Coronary artery (tissue), 2 donors: ENCODE data around the gene FAM3B.
A peak's percentile ranks its signal among the peaks of the same experiment; 100 is the strongest.

Source experiments
- DNase-seq: peaks from one replicate; pipeline ENCODE4 v3.0.0-alpha.2; 2017; ENCODE audit warnings: low spot score
- H3K27ac ChIP-seq, 2 donors: fragments of 200-600 bp; sonication (generic); one replicate each; pipeline ENCODE4 v1.5.1; 2016 to 2019
- H3K4me3 ChIP-seq: fragments of 200-600 bp; sonication (generic); 2 replicates; pipeline ENCODE4 v1.5.1; 2016; ENCODE audit warnings: mild to moderate bottlenecking, moderate library complexity
- TF ChIP-seq, protein P1 (sequence below): fragments of 200-600 bp; sonication (generic); IDR thresholded peaks from one replicate; pipeline ENCODE4 v1.5.1; 2019; ENCODE audit warnings: antibody characterized with exemption

FAM3B gene

DNA sequence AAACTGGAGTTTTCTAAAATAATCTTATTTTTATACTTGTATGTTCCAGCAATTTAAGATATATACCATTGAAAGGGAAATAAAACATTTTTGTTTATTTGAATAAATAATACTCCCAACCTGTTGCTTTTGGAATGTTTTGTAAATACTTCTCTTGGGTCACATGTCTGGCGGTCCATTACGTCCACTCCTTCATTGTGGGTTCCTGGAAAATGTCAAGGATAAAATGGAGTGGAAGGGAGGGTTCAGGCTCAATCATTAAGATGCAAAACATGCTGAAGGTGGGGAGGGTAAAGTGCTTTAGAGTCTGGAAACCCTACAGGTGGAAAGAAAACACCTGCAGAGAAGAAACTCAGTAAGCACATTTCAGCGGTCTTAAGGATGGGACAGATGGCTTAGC lies 34.2 kb upstream of the FAM3B start:
- Histone ChIP-seq H3K27ac (no peak overlapping the region), H3K4me3 (no peak overlapping the region)
- TF ChIP-seq, protein P1, sequence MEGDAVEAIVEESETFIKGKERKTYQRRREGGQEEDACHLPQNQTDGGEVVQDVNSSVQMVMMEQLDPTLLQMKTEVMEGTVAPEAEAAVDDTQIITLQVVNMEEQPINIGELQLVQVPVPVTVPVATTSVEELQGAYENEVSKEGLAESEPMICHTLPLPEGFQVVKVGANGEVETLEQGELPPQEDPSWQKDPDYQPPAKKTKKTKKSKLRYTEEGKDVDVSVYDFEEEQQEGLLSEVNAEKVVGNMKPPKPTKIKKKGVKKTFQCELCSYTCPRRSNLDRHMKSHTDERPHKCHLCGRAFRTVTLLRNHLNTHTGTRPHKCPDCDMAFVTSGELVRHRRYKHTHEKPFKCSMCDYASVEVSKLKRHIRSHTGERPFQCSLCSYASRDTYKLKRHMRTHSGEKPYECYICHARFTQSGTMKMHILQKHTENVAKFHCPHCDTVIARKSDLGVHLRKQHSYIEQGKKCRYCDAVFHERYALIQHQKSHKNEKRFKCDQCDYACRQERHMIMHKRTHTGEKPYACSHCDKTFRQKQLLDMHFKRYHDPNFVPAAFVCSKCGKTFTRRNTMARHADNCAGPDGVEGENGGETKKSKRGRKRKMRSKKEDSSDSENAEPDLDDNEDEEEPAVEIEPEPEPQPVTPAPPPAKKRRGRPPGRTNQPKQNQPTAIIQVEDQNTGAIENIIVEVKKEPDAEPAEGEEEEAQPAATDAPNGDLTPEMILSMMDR, result no peak
- DNase-seq, result no peak

DNA sequence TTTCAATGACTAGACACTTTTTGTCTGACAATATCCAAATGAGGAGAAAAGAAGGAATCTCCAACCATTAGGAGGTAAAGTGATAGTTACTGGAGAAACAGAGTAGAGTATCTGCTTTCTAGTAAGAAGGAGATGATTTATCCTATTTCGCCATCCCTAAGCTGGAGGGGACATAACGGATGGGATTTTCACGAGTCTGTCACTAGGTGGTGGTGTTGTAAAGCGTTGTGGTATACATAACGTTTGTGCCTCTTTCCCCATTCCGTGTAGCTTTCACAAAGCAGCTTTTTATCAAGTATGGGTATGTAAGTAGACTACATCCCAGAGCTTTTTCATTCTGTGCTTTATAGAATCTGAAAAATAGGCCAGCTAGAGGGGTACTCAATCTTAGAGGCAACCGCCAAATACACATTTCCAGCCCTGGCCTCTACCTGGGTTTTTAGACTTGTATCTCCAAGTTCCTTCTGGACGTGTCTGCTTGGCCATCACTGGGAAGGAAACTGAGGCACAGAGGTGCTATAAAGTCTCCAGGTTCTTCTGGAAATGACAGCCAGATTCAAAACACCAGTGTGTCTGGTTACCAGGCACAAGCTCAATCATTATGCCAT lies 33.3 kb upstream of the FAM3B start:
- H3K4me3 ChIP-seq, result no peak overlapping the region
- H3K27ac ChIP-seq, result no peak overlapping the region
- no peak for DNase-seq
- TF ChIP-seq, protein P1, result peak; percentile 59

DNA sequence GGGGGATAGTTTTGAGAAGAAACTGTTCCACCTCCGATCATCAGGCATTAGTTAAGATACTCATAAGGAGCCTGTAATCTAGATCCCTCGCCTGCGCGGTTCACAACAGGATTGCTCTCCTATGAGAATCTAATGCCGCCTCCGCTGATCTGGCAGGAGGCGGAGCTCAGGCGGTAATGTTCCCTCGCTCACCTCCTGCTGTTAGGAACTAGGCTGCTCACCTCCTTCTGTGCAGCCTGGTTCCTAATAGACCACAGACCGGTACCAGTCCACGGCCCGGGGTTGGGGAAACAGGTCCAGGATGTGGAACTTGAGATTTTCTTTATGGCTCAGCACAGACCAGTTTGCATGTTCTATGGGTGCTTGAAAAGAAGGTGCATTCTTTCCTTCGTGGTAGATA lies 27.2 kb upstream of the FAM3B start:
- TF ChIP-seq, protein P1, result no peak
- DNase-seq, result no peak
- H3K27ac ChIP-seq, result no peak overlapping the region
- H3K4me3 ChIP-seq, result no peak overlapping the region

DNA sequence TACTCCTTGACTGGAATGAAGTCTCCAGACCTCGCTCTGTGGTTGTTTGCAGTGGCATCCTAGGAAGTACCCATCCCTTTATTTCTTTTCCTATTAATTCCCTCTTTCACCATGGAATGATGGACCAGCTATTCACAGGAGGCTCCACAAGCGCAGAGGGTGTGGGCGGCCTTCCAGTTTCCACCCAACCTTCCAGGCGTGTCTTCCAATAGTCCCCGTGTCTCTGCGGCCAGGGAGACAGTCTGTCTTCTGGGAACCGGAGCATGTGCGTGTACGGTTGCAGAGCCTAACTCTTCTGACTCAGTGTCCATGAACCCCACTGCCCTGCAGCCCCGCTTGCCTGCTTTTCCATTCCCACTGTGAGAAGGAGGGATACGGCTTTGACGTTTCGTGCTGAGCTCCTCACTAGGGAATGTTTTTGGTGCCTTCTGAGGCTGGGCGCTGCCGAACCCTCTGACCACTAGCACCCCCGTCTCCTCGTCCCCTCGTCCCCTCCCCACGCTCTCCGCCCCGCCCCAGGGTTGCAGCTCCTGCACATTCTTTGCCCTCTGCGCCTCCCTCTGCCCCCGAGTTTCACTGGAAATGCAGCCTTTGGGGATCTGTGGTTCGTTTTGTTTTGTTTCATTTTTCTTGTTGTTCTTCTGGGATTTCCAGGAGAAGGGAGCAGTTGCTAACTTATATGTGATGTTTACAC lies 26.3 kb upstream of the FAM3B start:
- TF ChIP-seq, protein P1, result no peak
- DNase-seq, result no peak
- Histone ChIP-seq H3K27ac (no peak overlapping the region), H3K4me3 (peak overlapping the region; percentile 18)

DNA sequence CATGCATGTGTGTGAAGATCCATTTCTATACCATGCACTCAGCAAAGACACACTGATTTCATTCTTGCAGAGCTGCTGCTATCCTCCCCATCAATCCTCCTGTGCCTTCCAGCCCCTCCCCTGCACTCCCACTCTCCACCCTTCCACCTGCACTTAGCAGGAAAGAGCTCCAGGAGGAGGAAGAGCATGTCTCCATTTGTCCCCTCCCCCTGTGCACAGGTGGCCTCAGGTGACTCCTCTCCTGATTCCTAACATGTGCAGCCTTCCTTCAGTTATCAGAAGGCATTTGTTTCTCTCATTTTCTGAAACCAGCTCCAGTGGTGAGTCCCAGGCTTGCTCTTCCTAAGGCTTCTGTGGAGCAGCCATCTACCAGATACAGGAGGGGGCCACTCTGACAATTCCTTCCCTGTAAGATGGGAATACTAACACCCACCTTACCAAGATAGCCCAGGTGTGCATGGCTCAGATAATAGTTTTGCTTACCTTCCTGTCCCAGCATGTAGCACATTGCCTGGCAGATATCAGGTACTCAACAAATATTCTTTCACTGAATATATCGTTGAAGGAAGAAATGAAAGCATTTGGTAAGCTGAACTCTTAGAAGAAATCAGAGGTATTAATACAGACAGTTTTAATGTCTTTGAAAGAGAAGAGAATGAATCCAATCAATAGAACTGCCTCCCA lies 21.9 kb upstream of the FAM3B start:
- no peak overlapping the region for H3K4me3 ChIP-seq
- TF ChIP-seq, protein P1, result no peak
- DNase-seq, result no peak
- H3K27ac ChIP-seq, result no peak overlapping the region

DNA sequence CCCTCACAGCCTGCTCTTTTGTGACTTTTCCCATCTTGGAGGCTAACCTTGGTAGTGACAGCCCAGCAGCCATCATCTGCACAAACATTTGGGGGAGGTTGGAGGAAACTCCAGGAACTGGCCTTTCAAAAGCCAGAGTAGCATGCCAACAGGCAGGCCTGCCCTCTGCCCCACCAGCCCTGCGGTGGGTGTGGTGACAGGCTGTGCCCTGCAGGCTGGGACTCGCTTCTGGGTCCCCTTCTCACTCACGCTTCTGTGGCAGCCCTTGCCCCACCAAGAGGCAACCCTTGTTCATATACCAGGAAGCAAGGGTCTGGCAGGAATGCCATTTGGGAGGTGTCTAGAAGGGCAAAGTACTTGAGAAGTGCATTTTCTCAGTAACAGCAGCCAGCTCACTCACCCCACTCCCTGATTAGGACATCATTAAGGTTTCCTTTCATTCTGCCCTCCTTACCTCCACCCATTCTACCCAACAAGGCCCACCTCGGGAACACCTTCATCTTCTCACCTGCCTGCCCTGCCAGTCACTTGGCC lies 20.8 kb upstream of the FAM3B start:
- TF ChIP-seq, protein P1, result no peak
- no peak overlapping the region for H3K4me3 ChIP-seq
- no peak overlapping the region for H3K27ac ChIP-seq
- DNase-seq, result no peak
